PFSK-1 (cell line): Measurements from ENCODE around the gene SLC4A8.

Source experiments
- FOXP2 ChIP-seq: optimal IDR thresholded peaks from 2 replicates; pipeline ENCODE3; 2011; ENCODE audit warnings: borderline replicate concordance, control low read depth, inconsistent platforms; ENCODE audit not compliant: insufficient read depth; ENCODE audit errors: extremely low read length, extremely low read depth
- POLR2AphosphoS5 ChIP-seq: IDR thresholded peaks from 2 replicates; pipeline ENCODE4 v1.6.1; 2012; ENCODE audit warnings: low read depth, mild to moderate bottlenecking, control low read depth, low read length, moderate library complexity
- SIN3A ChIP-seq: IDR thresholded peaks from 2 replicates; pipeline ENCODE4 v1.6.1; 2012; ENCODE audit warnings: mild to moderate bottlenecking, low read length, moderate library complexity, borderline replicate concordance; ENCODE audit not compliant: insufficient read depth
- TAF1 ChIP-seq: IDR thresholded peaks from 2 replicates; pipeline ENCODE4 v1.6.1; 2012; ENCODE audit warnings: low read length, control low read depth, borderline replicate concordance; ENCODE audit not compliant: insufficient read depth
- TF ChIP-seq, protein P1 (sequence below), 2 experiments: IDR thresholded peaks; 2 replicates each; pipeline versions ENCODE4 v1.6.1 to v1.8.0; 2011 to 2012; ENCODE audit warnings: low read depth in 2 of 2, low read length in 2 of 2, control low read depth in 1 of 2, inconsistent platforms in 1 of 2, mild to moderate bottlenecking in 1 of 2, moderate library complexity in 1 of 2; ENCODE audit not compliant: insufficient read depth in 1 of 2

The SLC4A8 gene

GRCh38 chr12:51388069-51388799 is 36.4 kb upstream of the SLC4A8 start:
- no peak for TF ChIP-seq SIN3A
- TF ChIP-seq, protein P1, sequence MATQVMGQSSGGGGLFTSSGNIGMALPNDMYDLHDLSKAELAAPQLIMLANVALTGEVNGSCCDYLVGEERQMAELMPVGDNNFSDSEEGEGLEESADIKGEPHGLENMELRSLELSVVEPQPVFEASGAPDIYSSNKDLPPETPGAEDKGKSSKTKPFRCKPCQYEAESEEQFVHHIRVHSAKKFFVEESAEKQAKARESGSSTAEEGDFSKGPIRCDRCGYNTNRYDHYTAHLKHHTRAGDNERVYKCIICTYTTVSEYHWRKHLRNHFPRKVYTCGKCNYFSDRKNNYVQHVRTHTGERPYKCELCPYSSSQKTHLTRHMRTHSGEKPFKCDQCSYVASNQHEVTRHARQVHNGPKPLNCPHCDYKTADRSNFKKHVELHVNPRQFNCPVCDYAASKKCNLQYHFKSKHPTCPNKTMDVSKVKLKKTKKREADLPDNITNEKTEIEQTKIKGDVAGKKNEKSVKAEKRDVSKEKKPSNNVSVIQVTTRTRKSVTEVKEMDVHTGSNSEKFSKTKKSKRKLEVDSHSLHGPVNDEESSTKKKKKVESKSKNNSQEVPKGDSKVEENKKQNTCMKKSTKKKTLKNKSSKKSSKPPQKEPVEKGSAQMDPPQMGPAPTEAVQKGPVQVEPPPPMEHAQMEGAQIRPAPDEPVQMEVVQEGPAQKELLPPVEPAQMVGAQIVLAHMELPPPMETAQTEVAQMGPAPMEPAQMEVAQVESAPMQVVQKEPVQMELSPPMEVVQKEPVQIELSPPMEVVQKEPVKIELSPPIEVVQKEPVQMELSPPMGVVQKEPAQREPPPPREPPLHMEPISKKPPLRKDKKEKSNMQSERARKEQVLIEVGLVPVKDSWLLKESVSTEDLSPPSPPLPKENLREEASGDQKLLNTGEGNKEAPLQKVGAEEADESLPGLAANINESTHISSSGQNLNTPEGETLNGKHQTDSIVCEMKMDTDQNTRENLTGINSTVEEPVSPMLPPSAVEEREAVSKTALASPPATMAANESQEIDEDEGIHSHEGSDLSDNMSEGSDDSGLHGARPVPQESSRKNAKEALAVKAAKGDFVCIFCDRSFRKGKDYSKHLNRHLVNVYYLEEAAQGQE (IDR thresholded peaks at IDR 0.05; ENCODE audit: insufficient read depth in 1 of 2, low read depth in 2 of 2, low read length in 2 of 2): peak in 1 of 2 experiments; percentile 22; a peak in 1 of 4 replicates

- TF ChIP-seq SIN3A (no peak), POLR2AphosphoS5 (no peak), FOXP2 (no peak), TAF1 (no peak)
- TF ChIP-seq, protein P1 (IDR thresholded peaks at IDR 0.05; ENCODE audit: insufficient read depth in 1 of 2, low read depth in 2 of 2, low read length in 2 of 2): no peak
Observed at GRCh38 chr12:51388846-51389245, 35.8 kb upstream of the SLC4A8 start.

GRCh38 chr12:51389302-51389999 is 35.2 kb upstream of the SLC4A8 start:
- TF ChIP-seq FOXP2 (no peak), POLR2AphosphoS5 (no peak), TAF1 (no peak), SIN3A (no peak)
- TF ChIP-seq, protein P1 (IDR thresholded peaks at IDR 0.05; ENCODE audit: insufficient read depth in 1 of 2, low read depth in 2 of 2, low read length in 2 of 2): no peak

- no peak for TF ChIP-seq FOXP2
- TF ChIP-seq, protein P1 (IDR thresholded peaks at IDR 0.05; ENCODE audit: insufficient read depth in 1 of 2, low read depth in 2 of 2, low read length in 2 of 2): no peak
- no peak for TF ChIP-seq TAF1
Observed at GRCh38 chr12:51390457-51390856, 34.2 kb upstream of the SLC4A8 start.
